ENCODE measurements around the gene ZKSCAN7. TPM values are rescaled to one million over a fixed set of nuclear protein-coding genes. Genes with fewer than 3 reads are reported as not detected.

The ZKSCAN7 gene
- 5.8 and 7.0 TPM in 2 replicates for total RNA-seq

GRCh38 chr3:44554626-44555592 is at the start of gene ZKSCAN7:
ZKSCAN7 (plus strand) TSS chr3:44555193; CDS start chr3:44557048, 1,855 bp downstream.

GRCh38 chr3:44584646-44585501 is 29.9 kb downstream of the ZKSCAN7 start, which contains the start of gene ZNF660:
ZNF660 (plus strand) TSS chr3:44584964; CDS start chr3:44594194, 9,230 bp downstream.

Other genes with a start within 250 kb of the ZKSCAN7 start
- 16.1 and 16.4 TPM in 2 replicates for gene TCAIM, start 216.4 kb upstream of the ZKSCAN7 start, total RNA-seq
- gene ZNF445, start 77.5 kb upstream of the ZKSCAN7 start, total RNA-seq = 2.5 and 4.5 TPM in 2 replicates
- gene ZNF660, start 29.8 kb downstream of the ZKSCAN7 start, total RNA-seq = 0.32 and 0.90 TPM in 2 replicates
- gene ZNF197, start 69.8 kb downstream of the ZKSCAN7 start, total RNA-seq = 10.5 and 10.8 TPM in 2 replicates
- 7.3 and 9.9 TPM in 2 replicates for gene ZNF35, start 93.5 kb downstream of the ZKSCAN7 start, total RNA-seq
- gene ZNF502, start 157.5 kb downstream of the ZKSCAN7 start, total RNA-seq = 3.6 and 5.4 TPM in 2 replicates
- gene ZNF501, start 174.4 kb downstream of the ZKSCAN7 start, total RNA-seq = 3.1 and 11.9 TPM in 2 replicates
- gene KIAA1143, start 206.4 kb downstream of the ZKSCAN7 start, total RNA-seq = 17.5 and 19.0 TPM in 2 replicates
- gene KIF15, start 206.6 kb downstream of the ZKSCAN7 start, total RNA-seq = 4.2 and 5.4 TPM in 2 replicates